GM20000 (cell line): ENCODE results near the gene ASS1.

ENCODE experiments used
- DNase-seq: peaks from one replicate; pipeline ENCODE4 v3.0.0; 2012; ENCODE audit warnings: low spot score
- TF ChIP-seq, protein P1 (sequence below): IDR thresholded peaks from 2 replicates; pipeline ENCODE4 v1.5.1; 2012; ENCODE audit warnings: mild to moderate bottlenecking, control low read depth; ENCODE audit errors: extremely low read depth, missing control alignments

The ASS1 gene

DNA sequence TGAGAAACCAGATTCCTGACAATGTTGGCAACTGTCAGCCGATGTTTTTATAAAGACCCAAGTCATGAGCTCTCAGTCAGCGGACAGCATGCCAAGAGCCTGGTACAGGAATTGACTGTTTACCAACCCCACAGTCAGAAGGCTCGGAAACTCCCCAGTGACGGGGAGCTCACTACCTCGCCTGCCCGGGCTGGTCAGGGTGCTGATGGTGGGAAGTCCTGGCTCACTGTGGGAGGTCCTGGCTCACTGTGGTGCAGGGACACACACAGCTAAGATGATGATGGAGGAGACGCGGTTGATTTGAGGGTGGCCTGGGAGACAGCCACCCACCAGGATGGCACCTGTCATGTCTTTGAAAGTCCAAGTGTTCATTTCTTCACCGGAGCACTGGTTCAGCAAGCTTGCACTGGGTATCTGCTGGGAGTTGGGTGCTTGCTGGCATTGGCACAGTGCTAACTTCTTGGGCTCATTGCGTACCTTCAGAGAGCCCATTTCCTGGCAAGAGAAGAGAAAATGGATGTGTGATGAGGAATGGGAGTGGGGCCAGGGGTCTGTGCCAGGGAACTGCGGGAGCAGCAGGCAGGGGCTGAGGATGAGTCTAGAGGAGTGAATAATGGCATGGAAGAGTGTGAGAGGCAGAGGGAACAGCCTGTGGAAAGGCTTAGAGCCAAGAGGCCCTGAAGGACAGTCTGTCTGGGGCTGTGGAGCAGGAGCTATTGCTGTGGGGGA lies 15.3 kb downstream of the ASS1 start:
- no peak for DNase-seq
- TF ChIP-seq, protein P1, sequence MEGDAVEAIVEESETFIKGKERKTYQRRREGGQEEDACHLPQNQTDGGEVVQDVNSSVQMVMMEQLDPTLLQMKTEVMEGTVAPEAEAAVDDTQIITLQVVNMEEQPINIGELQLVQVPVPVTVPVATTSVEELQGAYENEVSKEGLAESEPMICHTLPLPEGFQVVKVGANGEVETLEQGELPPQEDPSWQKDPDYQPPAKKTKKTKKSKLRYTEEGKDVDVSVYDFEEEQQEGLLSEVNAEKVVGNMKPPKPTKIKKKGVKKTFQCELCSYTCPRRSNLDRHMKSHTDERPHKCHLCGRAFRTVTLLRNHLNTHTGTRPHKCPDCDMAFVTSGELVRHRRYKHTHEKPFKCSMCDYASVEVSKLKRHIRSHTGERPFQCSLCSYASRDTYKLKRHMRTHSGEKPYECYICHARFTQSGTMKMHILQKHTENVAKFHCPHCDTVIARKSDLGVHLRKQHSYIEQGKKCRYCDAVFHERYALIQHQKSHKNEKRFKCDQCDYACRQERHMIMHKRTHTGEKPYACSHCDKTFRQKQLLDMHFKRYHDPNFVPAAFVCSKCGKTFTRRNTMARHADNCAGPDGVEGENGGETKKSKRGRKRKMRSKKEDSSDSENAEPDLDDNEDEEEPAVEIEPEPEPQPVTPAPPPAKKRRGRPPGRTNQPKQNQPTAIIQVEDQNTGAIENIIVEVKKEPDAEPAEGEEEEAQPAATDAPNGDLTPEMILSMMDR, result no peak

GRCh38 chr9:130461218-130461630 lies 16.5 kb downstream of the ASS1 start:
- peak; percentile 83 for DNase-seq

DNA sequence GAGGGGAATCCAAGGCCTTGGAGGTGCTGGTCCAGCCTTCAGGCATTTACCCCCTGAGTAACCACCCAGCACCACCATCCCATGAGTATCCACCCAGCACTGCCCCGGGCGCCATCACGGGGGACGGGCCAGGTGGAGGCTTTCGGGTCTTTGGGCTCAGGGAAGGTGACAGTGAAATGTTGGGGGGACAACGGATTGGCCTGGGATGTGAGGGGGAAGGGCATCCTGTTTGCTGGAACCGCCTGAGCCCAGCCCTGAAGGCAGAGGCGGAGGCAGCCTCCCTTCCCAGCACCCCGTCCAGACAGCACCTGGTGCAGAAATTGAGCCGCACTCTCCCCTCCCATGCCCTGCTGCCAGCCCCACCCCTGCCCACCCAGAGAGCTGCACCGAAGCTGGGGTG lies 17.0 kb downstream of the ASS1 start:
- TF ChIP-seq, protein P1, result no peak
- no peak for DNase-seq

More at GRCh38 chr9:130461218-130461630, 16.5 kb downstream of the ASS1 start:
- TF ChIP-seq, protein P1, result peak; percentile 86

DNA sequence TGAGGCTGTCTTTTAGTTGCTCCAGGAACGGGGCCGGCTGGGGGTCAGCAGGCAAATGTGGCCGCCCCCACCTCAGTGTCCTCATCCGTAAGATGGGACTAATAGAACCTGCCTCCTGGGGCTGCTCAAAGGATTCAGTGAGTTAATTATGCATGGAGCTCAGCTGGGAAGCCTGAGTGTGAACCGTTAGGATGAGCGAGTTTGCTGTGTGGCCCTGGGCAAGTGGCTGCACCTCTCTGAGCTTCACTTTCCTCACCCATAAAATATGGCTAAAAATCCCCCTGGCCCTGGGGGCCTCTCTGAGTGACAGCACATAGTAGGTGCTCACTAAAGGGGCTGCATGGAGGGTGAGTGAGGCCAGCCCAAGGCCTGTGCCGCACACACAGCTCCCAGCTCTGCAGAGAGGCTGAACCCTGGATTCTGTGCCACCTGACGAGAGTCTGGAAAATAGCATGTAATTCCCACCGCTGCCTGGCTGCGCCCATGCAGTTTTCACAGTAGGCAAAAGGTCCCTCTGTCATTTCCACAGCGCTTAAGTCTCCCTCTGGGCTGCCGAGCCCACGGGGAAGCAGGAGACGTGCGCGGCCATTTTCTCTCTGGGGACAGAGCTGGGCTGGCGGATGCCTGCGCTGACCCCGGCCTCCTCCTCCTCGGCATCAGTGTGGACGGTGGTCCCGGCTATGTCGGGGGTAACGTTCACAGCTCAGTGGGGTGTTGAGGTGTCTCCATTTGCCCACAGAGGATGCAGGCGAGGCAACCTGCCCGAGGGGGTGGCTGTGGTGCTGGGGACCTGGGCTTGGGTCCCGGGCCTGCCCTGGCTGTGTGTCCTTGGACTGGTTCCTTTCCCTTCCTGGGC lies 18.2 kb downstream of the ASS1 start:
- TF ChIP-seq, protein P1, result no peak

DNA sequence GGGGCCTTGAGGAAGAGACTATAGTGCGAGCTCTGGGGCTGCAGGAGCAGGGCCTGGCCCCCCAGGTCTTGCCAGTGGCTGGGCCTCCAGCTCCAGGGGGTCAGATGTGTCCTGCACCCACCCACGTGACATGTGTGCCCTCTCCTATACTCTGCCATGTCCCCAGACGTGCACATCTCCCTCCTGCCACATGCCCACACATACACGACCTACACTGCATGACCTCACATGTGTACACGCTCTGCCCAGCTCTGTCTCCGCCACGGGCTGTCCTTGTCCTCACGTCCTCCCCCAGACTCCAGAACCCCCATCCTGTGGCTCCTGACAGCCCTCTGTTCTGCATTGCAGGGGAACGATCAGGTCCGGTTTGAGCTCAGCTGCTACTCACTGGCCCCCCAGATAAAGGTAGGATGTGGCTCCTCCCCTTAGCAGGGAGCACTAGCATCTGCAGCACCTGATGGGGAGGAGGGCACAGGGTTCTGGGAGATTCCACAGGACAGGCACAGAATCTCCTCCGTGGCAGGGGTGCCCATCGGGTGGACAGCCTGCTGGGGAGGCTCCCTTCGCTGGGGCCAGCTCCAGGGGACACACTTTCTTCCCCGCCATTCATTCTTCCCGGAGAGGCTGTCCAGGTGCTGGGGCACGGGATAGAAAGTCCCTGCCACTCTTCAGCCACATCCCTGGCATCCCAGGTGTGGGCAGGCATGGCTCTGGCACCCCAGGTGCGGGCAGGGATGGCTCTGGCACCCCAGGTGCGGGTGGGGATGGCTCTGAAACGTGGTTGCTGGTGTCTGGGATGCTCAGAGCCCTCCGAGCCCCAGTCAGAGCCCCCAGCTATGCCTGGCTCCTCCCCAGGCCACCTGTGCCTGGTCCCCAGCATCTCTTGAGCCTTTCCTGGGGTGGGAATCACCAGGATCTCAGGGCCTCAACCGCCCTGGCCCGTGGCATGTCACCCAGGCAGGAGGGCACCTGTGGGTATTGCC lies 19.3 kb downstream of the ASS1 start:
- no peak for DNase-seq
- TF ChIP-seq, protein P1, result no peak

More for the DNA sequence above, 18.2 kb downstream of the ASS1 start:
- DNase-seq, result no peak

DNA sequence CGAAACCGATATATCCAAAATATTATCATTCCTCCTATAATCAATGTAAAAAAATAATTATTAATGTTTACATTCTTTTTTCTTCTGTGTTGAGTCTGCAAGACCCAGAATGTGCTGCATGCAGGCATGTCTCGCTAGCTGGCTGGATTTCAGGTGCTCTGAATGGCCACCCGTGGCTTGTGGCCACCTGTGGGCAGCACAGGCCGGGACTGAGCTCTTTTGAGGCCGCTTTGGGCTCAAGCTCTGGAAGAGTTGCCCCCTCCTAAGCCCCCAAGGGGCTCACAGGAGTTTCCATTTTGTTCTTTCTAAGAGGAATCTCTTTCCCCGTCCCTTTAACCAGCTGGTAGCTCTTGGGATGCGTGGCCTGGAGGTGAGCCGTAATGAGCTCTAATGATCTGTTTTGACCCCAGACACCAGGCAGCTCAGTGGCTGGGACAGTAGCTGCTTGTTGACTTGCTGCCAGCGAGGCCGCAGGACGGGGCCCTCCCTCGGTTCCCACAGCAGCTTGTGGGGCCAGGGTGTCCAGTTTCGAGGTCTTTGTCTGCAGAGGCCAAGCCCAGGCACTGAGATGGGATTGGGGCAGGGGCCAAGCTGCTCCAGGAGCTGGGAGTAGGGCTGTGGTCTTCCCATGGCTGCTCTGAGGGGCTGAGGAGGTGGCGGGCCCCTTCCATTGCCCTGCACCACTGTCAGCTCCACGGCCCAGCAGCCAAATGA lies 20.8 kb downstream of the ASS1 start:
- no peak for DNase-seq
- TF ChIP-seq, protein P1, result no peak
